Panc1 (cell line): ENCODE data around the gene ADCK2. TPM values are rescaled to one million over a fixed set of nuclear protein-coding genes. Genes with fewer than 3 reads are reported as not detected.
A peak's percentile ranks its signal among the peaks of the same experiment; 100 is the strongest.

Experiments used
- ATAC-seq: fragments of 200-7000 bp; cut with Tn5 transposase; 2 replicates; pipeline ENCODE4 v1.9.1; 2020; ENCODE audit warnings: mild to moderate bottlenecking, moderate library complexity
- BruUV-seq: library from RNA; stranded (reverse); fragments of 400-500 nt; replicated peaks from 2 replicates; lab custom pipeline; 2021; lab: Mats Ljungman, UMichigan
- CTCF ChIA-PET: fragments of 300-600 bp; sonication (Branson Sonifier 250); formaldehyde crosslinking; loops from one replicate; lab custom pipeline; 2022; ENCODE audit warnings: antibody characterized with exemption; lab: Charles Lee
- POLR2A ChIA-PET: fragments of 300-600 bp; sonication (Branson Sonifier 250); formaldehyde crosslinking; loops from one replicate; lab custom pipeline; 2022; ENCODE audit warnings: antibody characterized with exemption; lab: Charles Lee
- DNase-seq: peaks from one replicate; pipeline ENCODE4 v3.0.0-alpha.2; 2010; ENCODE audit warnings: low read depth, low spot score
- H3K27ac ChIP-seq: 2 replicates; pipeline ENCODE4 v1.5.1; 2011; ENCODE audit warnings: mild to moderate bottlenecking, low read length, inconsistent platforms
- H3K27me3 ChIP-seq: fragments of 200-500 bp; sonication (Bioruptor generic); 2 replicates; pipeline ENCODE4 v1.6.0; 2014; ENCODE audit warnings: low read length, inconsistent platforms; ENCODE audit not compliant: control insufficient read depth, insufficient read depth
- H3K36me3 ChIP-seq: fragments of 200-500 bp; sonication (Bioruptor generic); 2 replicates; pipeline ENCODE4 v1.5.1; 2014; ENCODE audit warnings: inconsistent platforms, mild to moderate bottlenecking, low read length, moderate library complexity; ENCODE audit not compliant: control insufficient read depth, insufficient read depth
- H3K4me1 ChIP-seq: 2 replicates; pipeline ENCODE4 v1.5.1; 2011; ENCODE audit warnings: inconsistent platforms, mild to moderate bottlenecking, low read length, moderate library complexity; ENCODE audit not compliant: control insufficient read depth, insufficient read depth
- H3K4me3 ChIP-seq, 2 experiments: 2 replicates each; pipeline ENCODE4 v1.5.1; 2011 to 2012; ENCODE audit warnings: low read depth in 2 of 2, low read length in 2 of 2, mild to moderate bottlenecking in 2 of 2, inconsistent platforms in 1 of 2, moderate library complexity in 1 of 2
- H3K9me3 ChIP-seq: fragments of 200-500 bp; sonication (Bioruptor generic); 2 replicates; pipeline ENCODE4 v1.5.1; 2014; ENCODE audit warnings: low read depth, mild to moderate bottlenecking, inconsistent platforms, low read length, moderate library complexity; ENCODE audit not compliant: control insufficient read depth, insufficient read depth
- CTCF ChIP-seq: fragments of 450-650 bp; IDR thresholded peaks from 2 replicates; pipeline ENCODE4 v1.5.1; 2017; ENCODE audit warnings: mild to moderate bottlenecking
- POLR2AphosphoS5 ChIP-seq: IDR thresholded peaks from 2 replicates; pipeline ENCODE4 v1.6.1; 2012; ENCODE audit warnings: mild to moderate bottlenecking, low read depth, low read length, moderate library complexity
- SIN3A ChIP-seq: IDR thresholded peaks from 2 replicates; pipeline ENCODE4 v1.6.1; 2012; ENCODE audit warnings: low read depth, mild to moderate bottlenecking, low read length, moderate library complexity, borderline replicate concordance; ENCODE audit not compliant: insufficient read depth
- TCF7L2 ChIP-seq: IDR thresholded peaks from 2 replicates; pipeline ENCODE4 v1.6.1; 2011; ENCODE audit warnings: mild to moderate bottlenecking, low read depth, low read length, inconsistent platforms
- in situ Hi-C: cut with HindIII; loops from 2 replicates; pipeline ENCODE4 v1.10.0; 2016; ENCODE audit warnings: low sequenced_read_pairs, low pct_unique_long_range_greater_than_20kb
- intact Hi-C: fragments of 100-400 bp; cut with micrococcal nuclease; formaldehyde crosslinking; loops from one replicate; pipeline ENCODE4 v1.10.0; 2022; ENCODE audit not compliant: unreplicated experiment
- total RNA-seq: library from RNA; stranded (reverse); gene quantifications from one replicate; pipeline ENCODE4 v1.2.1, GENCODE V29; 2021; ENCODE audit not compliant: unreplicated experiment
- TF ChIP-seq, protein P1 (sequence below), 2 experiments: IDR thresholded peaks; 2 replicates each; pipeline ENCODE4 v1.6.1; 2011 to 2012; ENCODE audit warnings: low read depth in 2 of 2, control low read depth in 1 of 2, low read length in 1 of 2, mild to moderate bottlenecking in 1 of 2, moderate library complexity in 1 of 2; ENCODE audit not compliant: insufficient read depth in 1 of 2

The ADCK2 gene
- total RNA-seq, 1 experiment from 2014 or later, result 21.6 TPM

DNA sequence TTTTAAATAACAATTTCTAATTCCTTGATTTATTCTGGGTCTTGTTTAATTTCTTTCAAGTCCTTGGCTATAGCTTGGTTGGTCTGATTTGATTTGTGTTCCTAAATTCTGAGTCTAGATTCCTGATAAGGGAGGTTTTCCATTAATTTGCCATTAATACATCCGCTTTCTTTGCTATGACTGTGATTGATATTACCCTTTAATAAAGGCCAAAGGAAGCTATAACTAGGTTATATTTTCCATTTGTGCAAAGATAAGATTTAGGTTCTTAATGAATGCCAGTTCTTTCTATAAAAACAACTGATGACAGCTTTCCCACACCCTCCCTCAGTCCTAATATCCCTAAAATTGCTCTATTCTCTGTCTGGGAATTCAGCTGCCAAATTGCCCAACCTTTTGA is 52.0 kb downstream of the ADCK2 start:
- intact Hi-C loops, result no loop called here
- BruUV-seq, result no TSS peak

GRCh38 chr7:140726281-140726680 is 53.5 kb downstream of the ADCK2 start:
- no peaks in the 10 kb centered on the region for H3K4me1 ChIP-seq
- no TSS peak for BruUV-seq
- intact Hi-C loops (no loop called here), in situ Hi-C loops (no loop called here)
- no peak overlapping the region for H3K27ac ChIP-seq
- CTCF ChIA-PET, result interaction anchor here (0.5 to 1.2 kb wide), 3 partner anchors 13 to 257 kb away, joined by 3 to 10 read pairs (median 7); no protein-coding TSS in a partner anchor
- no peaks in the 10 kb centered on the region for H3K27me3 ChIP-seq
- DNase-seq (no peak), ATAC-seq (no peak; the same call in 1 of the 2 replicates)
- TF ChIP-seq SIN3A (no peak), CTCF (peak; percentile 52; the same call in 1 of the 2 replicates), TCF7L2 (no peak)
- no peak overlapping the region for H3K4me3 ChIP-seq
- POLR2A ChIA-PET, result interaction anchor here (0.6 to 0.7 kb wide), 2 partner anchors 13 to 282 kb away, joined by 3 to 5 read pairs; no protein-coding TSS in a partner anchor
- H3K9me3 ChIP-seq, result no peaks in the 10 kb centered on the region
- H3K36me3 ChIP-seq, result peaks cover 2% of the 10 kb centered on the region

More for the DNA sequence above, 52.0 kb downstream of the ADCK2 start:
- DNase-seq, result no peak
- Histone ChIP-seq H3K4me3 (no peak overlapping the region), H3K27me3 (no peaks in the 10 kb centered on the region), H3K36me3 (peaks cover 2% of the 10 kb centered on the region), H3K4me1 (no peaks in the 10 kb centered on the region), H3K27ac (no peak overlapping the region), H3K9me3 (no peaks in the 10 kb centered on the region)
- POLR2A ChIA-PET, result no interaction called here
- TF ChIP-seq POLR2AphosphoS5, result no peak
- no peak for TF ChIP-seq CTCF
- TF ChIP-seq, protein P1, sequence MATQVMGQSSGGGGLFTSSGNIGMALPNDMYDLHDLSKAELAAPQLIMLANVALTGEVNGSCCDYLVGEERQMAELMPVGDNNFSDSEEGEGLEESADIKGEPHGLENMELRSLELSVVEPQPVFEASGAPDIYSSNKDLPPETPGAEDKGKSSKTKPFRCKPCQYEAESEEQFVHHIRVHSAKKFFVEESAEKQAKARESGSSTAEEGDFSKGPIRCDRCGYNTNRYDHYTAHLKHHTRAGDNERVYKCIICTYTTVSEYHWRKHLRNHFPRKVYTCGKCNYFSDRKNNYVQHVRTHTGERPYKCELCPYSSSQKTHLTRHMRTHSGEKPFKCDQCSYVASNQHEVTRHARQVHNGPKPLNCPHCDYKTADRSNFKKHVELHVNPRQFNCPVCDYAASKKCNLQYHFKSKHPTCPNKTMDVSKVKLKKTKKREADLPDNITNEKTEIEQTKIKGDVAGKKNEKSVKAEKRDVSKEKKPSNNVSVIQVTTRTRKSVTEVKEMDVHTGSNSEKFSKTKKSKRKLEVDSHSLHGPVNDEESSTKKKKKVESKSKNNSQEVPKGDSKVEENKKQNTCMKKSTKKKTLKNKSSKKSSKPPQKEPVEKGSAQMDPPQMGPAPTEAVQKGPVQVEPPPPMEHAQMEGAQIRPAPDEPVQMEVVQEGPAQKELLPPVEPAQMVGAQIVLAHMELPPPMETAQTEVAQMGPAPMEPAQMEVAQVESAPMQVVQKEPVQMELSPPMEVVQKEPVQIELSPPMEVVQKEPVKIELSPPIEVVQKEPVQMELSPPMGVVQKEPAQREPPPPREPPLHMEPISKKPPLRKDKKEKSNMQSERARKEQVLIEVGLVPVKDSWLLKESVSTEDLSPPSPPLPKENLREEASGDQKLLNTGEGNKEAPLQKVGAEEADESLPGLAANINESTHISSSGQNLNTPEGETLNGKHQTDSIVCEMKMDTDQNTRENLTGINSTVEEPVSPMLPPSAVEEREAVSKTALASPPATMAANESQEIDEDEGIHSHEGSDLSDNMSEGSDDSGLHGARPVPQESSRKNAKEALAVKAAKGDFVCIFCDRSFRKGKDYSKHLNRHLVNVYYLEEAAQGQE (IDR thresholded peaks at IDR 0.05; ENCODE audit: insufficient read depth in 1 of 2, low read depth in 2 of 2, low read length in 1 of 2), result no peak
- TF ChIP-seq TCF7L2, result no peak
- TF ChIP-seq SIN3A, result no peak
- CTCF ChIA-PET, result no interaction called here
- in situ Hi-C loops, result no loop called here
- ATAC-seq, result no peak
